Measurements from ENCODE around the gene CUEDC1.

- TF ChIP-seq CTCF (IDR thresholded peaks at IDR 0.05) (no peak), POLR2A (IDR thresholded peaks at IDR 0.05) (no peak), EP300 (IDR thresholded peaks at IDR 0.05) (no peak)
Observed at GRCh38 chr17:57988301-57989250, 33.4 kb upstream of the CUEDC1 start.

All from ovary (tissue), 3 donors.